GM12875 (cell line): ENCODE results near the gene CLCNKB.

Experiments
- H3K4me3 ChIP-seq: one replicate; pipeline ENCODE4 v1.5.1; 2011; ENCODE audit warnings: low read depth, low read length, control low read depth
- CTCF ChIP-seq: IDR thresholded peaks from 2 replicates; pipeline ENCODE4 v1.5.1; 2011; ENCODE audit warnings: low read depth, mild to moderate bottlenecking, control low read depth, inconsistent platforms, low read length, moderate library complexity, borderline replicate concordance; ENCODE audit not compliant: insufficient read depth

Gene CLCNKB

DNA sequence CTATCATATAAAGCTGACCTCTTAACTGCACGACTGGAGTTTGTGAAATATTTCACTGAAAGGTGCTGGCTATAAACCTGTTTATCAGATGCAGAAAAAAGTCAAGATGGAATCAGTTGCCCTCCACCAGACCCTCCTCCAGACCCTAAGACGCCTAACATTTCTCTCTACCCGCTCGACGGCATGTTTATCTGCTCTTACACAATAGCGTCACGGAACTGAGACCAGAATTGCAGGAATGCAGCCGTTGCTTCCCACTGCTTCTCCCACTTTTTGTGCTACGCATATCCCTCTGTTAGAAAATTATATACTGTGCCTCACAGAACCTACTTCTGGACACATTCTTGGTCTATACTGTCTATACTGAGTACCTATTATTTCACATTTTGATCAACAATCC is 58.0 kb downstream of the CLCNKB start:
- TF ChIP-seq CTCF = no peak
- H3K4me3 ChIP-seq = no peak overlapping the region
